Mesendoderm (in vitro differentiated cells): ENCODE results near the gene ZNF14.
"Not testable (repeated sequence)": the region's sequence is repeated elsewhere in the genome, so short reads cannot be mapped to it uniquely, and the experiment has no call there.

Experiments
- DNase-seq: peaks from one replicate; pipeline ENCODE4 v3.0.0; 2013
- H2AK5ac ChIP-seq: 2 replicates; pipeline ENCODE4 v1.6.1; 2013; ENCODE audit warnings: low read length, inconsistent platforms
- H2BK120ac ChIP-seq: 2 replicates; pipeline ENCODE4 v1.6.1; 2013; ENCODE audit warnings: low read depth, mild to moderate bottlenecking, low read length, moderate library complexity, mixed read lengths
- H2BK15ac ChIP-seq: replicated peaks from 2 replicates; pipeline ENCODE4 v1.6.1; 2013; ENCODE audit warnings: low read depth, mild to moderate bottlenecking, moderate library complexity
- H2BK5ac ChIP-seq: 2 replicates; pipeline ENCODE4 v1.6.1; 2013; ENCODE audit warnings: low read length, inconsistent platforms
- H3K18ac ChIP-seq: 2 replicates; pipeline ENCODE4 v1.6.1; 2013; ENCODE audit warnings: mild to moderate bottlenecking, low read length, mixed read lengths
- H3K23ac ChIP-seq: one replicate; pipeline ENCODE4 v1.6.1; 2013; ENCODE audit warnings: low read length
- H3K27ac ChIP-seq: 2 replicates; pipeline ENCODE4 v1.5.1; 2013; ENCODE audit warnings: low read depth, mild to moderate bottlenecking, inconsistent platforms, low read length, moderate library complexity
- H3K27me3 ChIP-seq: 2 replicates; pipeline ENCODE4 v1.6.1; 2013; ENCODE audit warnings: low read length, control low read depth, mild to moderate bottlenecking, inconsistent platforms; ENCODE audit not compliant: insufficient read depth, poor library complexity
- H3K36me3 ChIP-seq: 2 replicates; pipeline ENCODE4 v1.6.1; 2013; ENCODE audit warnings: low read length, inconsistent platforms; ENCODE audit not compliant: control insufficient read depth, insufficient read depth
- H3K4ac ChIP-seq: one replicate; pipeline ENCODE4 v1.6.1; 2013; ENCODE audit warnings: low read depth, mild to moderate bottlenecking, low read length, moderate library complexity
- H3K4me1 ChIP-seq: 2 replicates; pipeline ENCODE4 v1.6.1; 2013; ENCODE audit warnings: low read depth, low read length, inconsistent platforms; ENCODE audit not compliant: control insufficient read depth
- H3K4me2 ChIP-seq: 2 replicates; pipeline ENCODE4 v1.6.1; 2013; ENCODE audit warnings: low read length
- H3K4me3 ChIP-seq: 2 replicates; pipeline ENCODE4 v1.5.1; 2013; ENCODE audit warnings: mild to moderate bottlenecking, low read length
- H3K56ac ChIP-seq: one replicate; pipeline ENCODE4 v1.6.1; 2013; ENCODE audit warnings: low read length
- H3K79me1 ChIP-seq: 2 replicates; pipeline ENCODE4 v1.6.1; 2013; ENCODE audit warnings: low read length, inconsistent platforms
- H3K79me2 ChIP-seq: 2 replicates; pipeline ENCODE4 v1.6.1; 2013; ENCODE audit warnings: mild to moderate bottlenecking, low read length; ENCODE audit not compliant: control insufficient read depth, insufficient read depth
- H3K9ac ChIP-seq: 2 replicates; pipeline ENCODE4 v1.6.1; 2013; ENCODE audit warnings: low read length, inconsistent platforms
- H4K5ac ChIP-seq: one replicate; pipeline ENCODE4 v1.6.1; 2013; ENCODE audit warnings: low read length
- H4K8ac ChIP-seq: one replicate; pipeline ENCODE4 v1.6.1; 2013; ENCODE audit warnings: low read depth, mild to moderate bottlenecking, control low read depth, low read length, moderate library complexity
- WGBS: extraction: QIAGEN DNeasy Blood & Tissue Kit; methylation state at CpG from one replicate; pipeline ENCODE4 v1.1.7; 2013; ENCODE audit warnings: low lambda C conversion rate, missing lambda C conversion rate; ENCODE audit not compliant: insufficient coverage; ENCODE audit errors: extremely low coverage; 5-methylcytosine and 5-hydroxymethylcytosine counted together

Gene ZNF14

DNA sequence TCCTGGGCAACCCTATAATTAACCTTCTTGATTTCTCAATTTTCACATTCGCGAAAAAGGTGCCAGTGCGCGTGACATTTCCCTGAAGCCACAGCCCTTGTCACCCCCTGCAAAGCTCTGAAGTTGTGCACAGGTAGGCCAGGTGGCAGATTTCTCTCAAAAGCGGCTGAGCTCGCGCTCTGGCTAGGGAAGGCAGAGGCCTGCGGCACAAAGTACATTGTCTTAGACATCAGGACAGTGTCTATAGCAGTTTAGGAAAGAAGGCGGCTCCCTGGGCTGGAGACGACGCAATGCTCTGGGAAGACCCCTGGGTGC is 42.9 kb upstream of the ZNF14 start:
- Histone ChIP-seq H3K79me1 (peaks cover 3% of the 10 kb centered on the region), H2AK5ac (no peak overlapping the region), H3K36me3 (no peaks in the 10 kb centered on the region), H3K23ac (no peak overlapping the region), H3K9ac (peak overlapping the region; percentile 79), H3K4me1 (peaks cover 4% of the 10 kb centered on the region), H3K4ac (no peak overlapping the region), H3K27me3 (no peaks in the 10 kb centered on the region), H2BK5ac (no peak overlapping the region), H3K4me2 (peak overlapping the region; percentile 92), H4K8ac (no peak overlapping the region), H4K5ac (no peak overlapping the region), H3K27ac (no peak overlapping the region), H2BK120ac (no peak overlapping the region), H3K56ac (peak overlapping the region; percentile 90), H3K18ac (no peak overlapping the region), H3K4me3 (peak overlapping the region; percentile 72), H3K79me2 (no peaks in the 10 kb centered on the region), H2BK15ac (no peak overlapping the region)
- DNase-seq: no peak
- no CpG with 5 or more reads among the region's 11 CpGs for WGBS

DNA sequence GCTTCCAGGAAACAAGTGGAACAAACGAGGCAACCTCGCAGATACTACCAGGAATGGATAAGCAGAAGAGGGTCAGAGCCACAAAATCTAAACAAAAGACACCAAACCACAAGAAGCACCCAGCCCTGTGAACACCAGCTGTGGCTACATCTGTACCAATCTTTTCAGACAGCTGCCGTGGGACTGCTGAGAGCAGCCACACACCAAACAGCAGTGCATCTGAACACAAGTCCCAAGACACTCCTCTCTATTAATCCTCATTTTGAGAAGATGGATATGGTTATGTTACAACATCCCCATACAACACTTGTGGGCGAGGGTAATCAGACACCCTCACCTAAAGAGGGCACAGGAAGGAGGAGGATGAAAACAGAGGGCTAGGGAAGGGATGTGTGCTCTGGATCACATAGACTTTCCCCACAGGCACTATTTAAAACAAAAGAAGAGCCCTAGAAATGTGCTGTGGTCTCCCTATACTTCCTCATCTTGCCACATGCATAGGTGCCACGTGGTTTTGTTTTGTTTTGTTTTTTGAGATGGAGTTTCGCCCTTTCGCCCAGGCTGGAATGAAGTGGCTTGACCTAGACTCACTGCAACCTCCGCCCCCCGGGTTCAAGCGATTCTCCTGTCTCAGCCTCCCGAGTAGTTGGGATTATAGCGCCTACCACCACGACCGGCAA is 41.6 kb upstream of the ZNF14 start:
- Histone ChIP-seq H3K4me1 (peaks cover 4% of the 10 kb centered on the region), H3K23ac (no peak overlapping the region), H3K27ac (no peak overlapping the region), H4K5ac (no peak overlapping the region), H4K8ac (no peak overlapping the region), H3K4me3 (no peak overlapping the region), H3K36me3 (no peaks in the 10 kb centered on the region), H3K9ac (no peak overlapping the region), H2BK15ac (no peak overlapping the region), H2BK5ac (no peak overlapping the region), H3K18ac (no peak overlapping the region), H3K4ac (no peak overlapping the region), H2BK120ac (no peak overlapping the region), H3K4me2 (no peak overlapping the region), H3K79me2 (no peaks in the 10 kb centered on the region), H3K56ac (no peak overlapping the region), H3K27me3 (no peaks in the 10 kb centered on the region), H3K79me1 (peaks cover 3% of the 10 kb centered on the region), H2AK5ac (no peak overlapping the region)
- WGBS: no CpG with 5 or more reads among the region's 14 CpGs
- no peak for DNase-seq

DNA sequence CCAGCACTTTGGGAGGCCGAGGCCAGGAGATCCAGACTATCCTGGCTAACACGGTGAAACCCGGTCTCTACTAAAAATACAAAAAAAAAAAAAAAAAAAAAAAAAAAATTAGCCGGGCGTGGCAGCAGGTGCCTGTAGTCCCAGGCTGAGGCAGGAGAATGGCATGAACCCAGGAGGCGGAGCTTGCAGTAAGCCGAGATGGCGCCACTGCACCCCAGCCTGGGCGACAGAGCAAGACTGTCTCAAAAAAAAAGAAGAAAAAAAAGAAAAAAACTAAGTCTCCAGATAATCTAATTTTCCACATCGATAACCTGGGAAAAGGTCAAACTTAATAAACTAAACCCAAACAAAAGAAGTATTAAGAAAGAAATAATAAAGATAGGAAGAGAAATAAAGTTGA is 39.1 kb upstream of the ZNF14 start:
- H2AK5ac ChIP-seq, H3K4ac ChIP-seq, H4K8ac ChIP-seq, H3K79me1 ChIP-seq, H3K9ac ChIP-seq, H3K79me2 ChIP-seq, H3K56ac ChIP-seq, H3K27ac ChIP-seq, H3K23ac ChIP-seq, H3K36me3 ChIP-seq, H3K27me3 ChIP-seq, H3K4me1 ChIP-seq, H3K4me3 ChIP-seq, DNase-seq, H2BK15ac ChIP-seq, H3K4me2 ChIP-seq, H3K18ac ChIP-seq, H2BK120ac ChIP-seq, H4K5ac ChIP-seq, H2BK5ac ChIP-seq: not testable (repeated sequence)
- WGBS: no CpG with 5 or more reads among the region's 10 CpGs

DNA sequence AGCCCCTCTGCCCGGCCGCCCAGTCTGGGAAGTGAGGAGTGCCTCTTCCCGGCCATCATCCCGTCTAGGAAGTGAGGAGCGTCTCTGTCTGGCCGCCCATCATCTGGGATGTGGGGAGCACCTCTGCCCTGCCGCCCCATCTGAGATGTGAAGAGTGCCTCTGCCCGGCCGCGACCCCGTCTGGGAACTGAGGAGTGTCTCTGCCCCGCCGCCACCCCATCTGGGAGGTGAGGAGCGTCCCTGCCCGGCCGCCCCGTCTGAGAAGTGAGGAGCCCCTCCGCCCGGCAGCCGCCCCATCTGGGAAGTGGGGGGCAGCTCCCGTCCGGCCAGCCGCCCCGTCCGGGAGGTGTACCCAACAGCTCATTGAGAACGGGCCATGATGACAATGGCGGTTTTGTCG is 37.1 kb upstream of the ZNF14 start:
- H4K5ac ChIP-seq, H3K4me3 ChIP-seq, H4K8ac ChIP-seq, H3K56ac ChIP-seq, H2BK15ac ChIP-seq, H3K4me1 ChIP-seq, DNase-seq, H3K4me2 ChIP-seq, H3K79me2 ChIP-seq, H3K27ac ChIP-seq, H2BK5ac ChIP-seq, H3K27me3 ChIP-seq, H3K36me3 ChIP-seq, H3K23ac ChIP-seq, H3K79me1 ChIP-seq, H3K18ac ChIP-seq, H3K4ac ChIP-seq, H2AK5ac ChIP-seq, H3K9ac ChIP-seq, H2BK120ac ChIP-seq: not testable (repeated sequence)
- WGBS: 92% methylated on average over 3 of the region's 28 CpGs

DNA sequence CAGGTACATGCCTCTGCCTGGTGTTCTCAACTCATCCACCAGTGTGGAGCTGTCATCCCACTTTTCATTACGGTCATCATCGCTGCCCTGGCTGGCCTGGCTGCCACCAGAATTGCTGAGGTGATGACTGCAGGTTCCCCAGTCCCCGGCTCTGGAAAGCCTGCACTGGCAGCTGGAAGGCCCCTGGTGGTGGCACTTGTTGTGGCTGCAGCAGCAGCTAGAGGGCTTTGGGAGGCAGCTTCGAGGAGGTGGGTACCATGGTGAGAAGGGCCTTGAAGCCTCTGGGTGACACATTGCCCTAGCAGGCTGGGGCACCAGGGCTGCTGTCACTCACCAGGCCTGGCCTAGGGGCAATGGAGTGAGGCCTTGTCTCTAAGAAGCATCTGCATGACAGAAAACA is 25.3 kb upstream of the ZNF14 start:
- H3K4me3 ChIP-seq: no peak overlapping the region
- H2AK5ac ChIP-seq: no peak overlapping the region
- H3K27me3 ChIP-seq: no peaks in the 10 kb centered on the region
- no peak overlapping the region for H2BK15ac ChIP-seq
- no peak overlapping the region for H4K8ac ChIP-seq
- no peak overlapping the region for H3K4me2 ChIP-seq
- H3K27ac ChIP-seq: no peak overlapping the region
- no peak overlapping the region for H2BK5ac ChIP-seq
- no peak overlapping the region for H3K56ac ChIP-seq
- no peaks in the 10 kb centered on the region for H3K4me1 ChIP-seq
- H3K23ac ChIP-seq: no peak overlapping the region
- no peak overlapping the region for H2BK120ac ChIP-seq
- no peaks in the 10 kb centered on the region for H3K36me3 ChIP-seq
- DNase-seq: no peak
- H4K5ac ChIP-seq: no peak overlapping the region
- H3K18ac ChIP-seq: no peak overlapping the region
- WGBS: no CpG with 5 or more reads among the region's 4 CpGs
- no peaks in the 10 kb centered on the region for H3K79me2 ChIP-seq
- no peak overlapping the region for H3K9ac ChIP-seq
- H3K79me1 ChIP-seq: no peaks in the 10 kb centered on the region
- no peak overlapping the region for H3K4ac ChIP-seq

DNA sequence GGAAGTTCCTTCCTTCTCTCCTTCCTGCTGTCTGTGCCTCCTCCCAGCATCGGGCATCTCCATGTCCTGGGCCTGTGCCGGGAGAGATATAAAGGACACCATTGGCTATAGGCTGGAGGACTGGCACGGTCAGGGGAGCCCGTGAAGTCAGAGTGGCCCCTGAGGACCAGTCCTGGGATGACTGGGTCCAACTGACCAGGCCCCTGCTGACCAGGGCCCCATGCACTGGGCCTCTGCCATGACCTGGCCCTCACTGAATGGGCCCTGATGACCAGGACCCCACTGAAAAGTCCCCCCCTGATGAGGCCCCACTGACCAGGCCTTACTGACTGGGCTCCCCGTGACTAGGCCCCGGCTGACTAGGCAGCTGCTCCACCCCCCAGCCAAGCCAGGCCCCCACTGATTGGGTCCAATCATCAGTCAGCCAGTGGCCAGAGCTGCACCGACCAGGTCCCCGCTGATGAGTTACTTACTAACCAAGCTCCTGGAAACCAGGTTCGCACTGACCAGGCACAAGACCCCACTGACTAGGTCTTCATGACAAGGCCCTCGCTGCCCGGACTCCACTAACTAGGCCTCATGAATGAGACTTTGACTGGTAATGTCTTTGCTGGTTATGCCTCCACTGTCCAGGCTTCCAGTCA is 20.0 kb upstream of the ZNF14 start:
- Histone ChIP-seq H3K4ac (no peak overlapping the region), H3K36me3 (no peaks in the 10 kb centered on the region), H3K27ac (no peak overlapping the region), H3K4me1 (no peaks in the 10 kb centered on the region), H4K8ac (no peak overlapping the region), H3K4me2 (no peak overlapping the region), H3K9ac (no peak overlapping the region), H2AK5ac (no peak overlapping the region), H3K4me3 (no peak overlapping the region), H3K56ac (no peak overlapping the region), H2BK120ac (no peak overlapping the region), H3K79me2 (no peaks in the 10 kb centered on the region), H3K79me1 (no peaks in the 10 kb centered on the region), H3K18ac (no peak overlapping the region), H2BK5ac (no peak overlapping the region), H3K27me3 (no peaks in the 10 kb centered on the region), H3K23ac (no peak overlapping the region), H2BK15ac (no peak overlapping the region), H4K5ac (no peak overlapping the region)
- no peak for DNase-seq
- WGBS: no CpG with 5 or more reads among the region's 11 CpGs
